Measurements from ENCODE around the gene CLCN5.

The CLCN5 gene

GRCh38 chrX:49930039-49930438 lies 7.6 kb downstream of the CLCN5 start:
- no peak overlapping the region for H3K27ac ChIP-seq
- H3K4me3 ChIP-seq: no peak overlapping the region
- peaks cover 6% of the 10 kb centered on the region; the same call in 1 of the 2 replicates for H4K20me1 ChIP-seq
- no peaks in the 10 kb centered on the region for H3K9me3 ChIP-seq
- peaks cover 82% of the 10 kb centered on the region for H3K27me3 ChIP-seq
- H3K4me1 ChIP-seq: no peaks in the 10 kb centered on the region
- H3K36me3 ChIP-seq: no peaks in the 10 kb centered on the region
- no peak for TF ChIP-seq Cebpa-rat (IDR thresholded peaks at IDR 0.05)
- H3K4me2 ChIP-seq: no peak overlapping the region
- H3K9ac ChIP-seq: no peak overlapping the region

- H3K4me2 ChIP-seq: no peak overlapping the region
- H3K27me3 ChIP-seq: peaks cover 83% of the 10 kb centered on the region
- no peak overlapping the region for H3K4me3 ChIP-seq
- H3K4me1 ChIP-seq: no peaks in the 10 kb centered on the region
- no peaks in the 10 kb centered on the region for H3K36me3 ChIP-seq
- H3K27ac ChIP-seq: no peak overlapping the region
- peaks cover 6% of the 10 kb centered on the region; the same call in 1 of the 2 replicates for H4K20me1 ChIP-seq
- TF ChIP-seq Cebpa-rat (IDR thresholded peaks at IDR 0.05): no peak
- no peak overlapping the region for H3K9ac ChIP-seq
- no peaks in the 10 kb centered on the region for H3K9me3 ChIP-seq
Observed at GRCh38 chrX:49932791-49933190, 10.4 kb downstream of the CLCN5 start.

GRCh38 chrX:49934148-49934547 lies 11.8 kb downstream of the CLCN5 start:
- H3K27ac ChIP-seq: no peak overlapping the region
- H3K9me3 ChIP-seq: no peaks in the 10 kb centered on the region
- no peak overlapping the region for H3K4me3 ChIP-seq
- H3K4me1 ChIP-seq: no peaks in the 10 kb centered on the region
- H3K27me3 ChIP-seq: peaks cover 81% of the 10 kb centered on the region
- peaks cover 6% of the 10 kb centered on the region; the same call in 1 of the 2 replicates for H4K20me1 ChIP-seq
- no peak overlapping the region for H3K9ac ChIP-seq
- TF ChIP-seq Cebpa-rat (IDR thresholded peaks at IDR 0.05): no peak
- no peaks in the 10 kb centered on the region for H3K36me3 ChIP-seq
- H3K4me2 ChIP-seq: no peak overlapping the region

GRCh38 chrX:49934729-49935128 lies 12.3 kb downstream of the CLCN5 start:
- no peak overlapping the region for H3K27ac ChIP-seq
- H3K9ac ChIP-seq: no peak overlapping the region
- H4K20me1 ChIP-seq: peaks cover 6% of the 10 kb centered on the region; the same call in 1 of the 2 replicates
- no peaks in the 10 kb centered on the region for H3K9me3 ChIP-seq
- no peak overlapping the region for H3K4me2 ChIP-seq
- TF ChIP-seq Cebpa-rat (IDR thresholded peaks at IDR 0.05): no peak
- H3K4me3 ChIP-seq: no peak overlapping the region
- H3K27me3 ChIP-seq: peaks cover 78% of the 10 kb centered on the region
- H3K36me3 ChIP-seq: no peaks in the 10 kb centered on the region
- H3K4me1 ChIP-seq: no peaks in the 10 kb centered on the region

- no peaks in the 10 kb centered on the region for H4K20me1 ChIP-seq
- H3K4me2 ChIP-seq: no peak overlapping the region
- peaks cover 44% of the 10 kb centered on the region; the same call in 1 of the 2 replicates for H3K27me3 ChIP-seq
- H3K9me3 ChIP-seq: no peaks in the 10 kb centered on the region
- H3K4me3 ChIP-seq: no peak overlapping the region
- no peaks in the 10 kb centered on the region for H3K36me3 ChIP-seq
- no peak for TF ChIP-seq Cebpa-rat (IDR thresholded peaks at IDR 0.05)
- no peak overlapping the region for H3K27ac ChIP-seq
- no peak overlapping the region for H3K9ac ChIP-seq
- H3K4me1 ChIP-seq: no peaks in the 10 kb centered on the region
Observed at GRCh38 chrX:49947781-49948180, 25.4 kb downstream of the CLCN5 start.

GRCh38 chrX:49949961-49950360 lies 27.6 kb downstream of the CLCN5 start:
- H3K27ac ChIP-seq: no peak overlapping the region
- H3K9ac ChIP-seq: no peak overlapping the region
- no peaks in the 10 kb centered on the region for H4K20me1 ChIP-seq
- H3K27me3 ChIP-seq: peaks cover 62% of the 10 kb centered on the region
- H3K36me3 ChIP-seq: no peaks in the 10 kb centered on the region
- no peaks in the 10 kb centered on the region for H3K4me1 ChIP-seq
- H3K9me3 ChIP-seq: no peaks in the 10 kb centered on the region
- H3K4me2 ChIP-seq: no peak overlapping the region
- no peak overlapping the region for H3K4me3 ChIP-seq
- TF ChIP-seq Cebpa-rat (IDR thresholded peaks at IDR 0.05): no peak

GRCh38 chrX:49951524-49952193 lies 29.3 kb downstream of the CLCN5 start:
- peaks cover 69% of the 10 kb centered on the region for H3K27me3 ChIP-seq
- no peaks in the 10 kb centered on the region for H3K36me3 ChIP-seq
- no peak overlapping the region for H3K27ac ChIP-seq
- no peaks in the 10 kb centered on the region for H3K9me3 ChIP-seq
- TF ChIP-seq Cebpa-rat (IDR thresholded peaks at IDR 0.05): no peak
- H3K4me3 ChIP-seq: no peak overlapping the region
- H4K20me1 ChIP-seq: no peaks in the 10 kb centered on the region
- H3K9ac ChIP-seq: no peak overlapping the region
- no peak overlapping the region for H3K4me2 ChIP-seq
- H3K4me1 ChIP-seq: no peaks in the 10 kb centered on the region

GRCh38 chrX:49956313-49956712 lies 33.9 kb downstream of the CLCN5 start:
- no peaks in the 10 kb centered on the region for H3K4me1 ChIP-seq
- no peak overlapping the region for H3K4me3 ChIP-seq
- H3K9me3 ChIP-seq: no peaks in the 10 kb centered on the region
- H4K20me1 ChIP-seq: no peaks in the 10 kb centered on the region
- no peak overlapping the region for H3K9ac ChIP-seq
- H3K27me3 ChIP-seq: peaks cover 91% of the 10 kb centered on the region
- no peak overlapping the region for H3K27ac ChIP-seq
- TF ChIP-seq Cebpa-rat (IDR thresholded peaks at IDR 0.05): no peak
- H3K4me2 ChIP-seq: no peak overlapping the region
- no peaks in the 10 kb centered on the region for H3K36me3 ChIP-seq

GRCh38 chrX:49958727-49959485 lies 36.5 kb downstream of the CLCN5 start:
- peaks cover 100% of the 10 kb centered on the region for H3K27me3 ChIP-seq
- H3K27ac ChIP-seq: no peak overlapping the region
- H3K9ac ChIP-seq: no peak overlapping the region
- no peaks in the 10 kb centered on the region for H4K20me1 ChIP-seq
- no peaks in the 10 kb centered on the region for H3K4me1 ChIP-seq
- H3K36me3 ChIP-seq: no peaks in the 10 kb centered on the region
- TF ChIP-seq Cebpa-rat (IDR thresholded peaks at IDR 0.05): no peak
- no peak overlapping the region for H3K4me2 ChIP-seq
- no peak overlapping the region for H3K4me3 ChIP-seq
- no peaks in the 10 kb centered on the region for H3K9me3 ChIP-seq

GRCh38 chrX:49959602-49960001 lies 37.2 kb downstream of the CLCN5 start:
- Histone ChIP-seq H3K4me3 (no peak overlapping the region), H3K9ac (no peak overlapping the region), H3K36me3 (no peaks in the 10 kb centered on the region), H4K20me1 (no peaks in the 10 kb centered on the region), H3K4me1 (no peaks in the 10 kb centered on the region), H3K9me3 (no peaks in the 10 kb centered on the region), H3K27ac (no peak overlapping the region), H3K4me2 (no peak overlapping the region), H3K27me3 (peaks cover 99% of the 10 kb centered on the region)
- no peak for TF ChIP-seq Cebpa-rat (IDR thresholded peaks at IDR 0.05)

All from BLaER1 (cell line).